IPS-15b (cell line): Measurements from ENCODE around the gene RIMOC1.

Experiments
- H3K27me3 ChIP-seq: one replicate; pipeline ENCODE4 v1.6.1; 2013; ENCODE audit warnings: low read length; ENCODE audit not compliant: control insufficient read depth, insufficient read depth
- H3K36me3 ChIP-seq: one replicate; pipeline ENCODE4 v1.6.1; 2013; ENCODE audit warnings: low read length; ENCODE audit not compliant: control insufficient read depth, insufficient read depth
- H3K4me1 ChIP-seq: one replicate; pipeline ENCODE4 v1.6.1; 2013; ENCODE audit warnings: mild to moderate bottlenecking, low read length; ENCODE audit not compliant: control insufficient read depth, insufficient read depth
- H3K4me3 ChIP-seq: one replicate; pipeline ENCODE4 v1.5.1; 2013; ENCODE audit warnings: low read depth, low read length
- H3K9ac ChIP-seq: one replicate; pipeline ENCODE4 v1.6.1; 2013; ENCODE audit warnings: low read depth, mild to moderate bottlenecking, low read length
- H3K9me3 ChIP-seq: one replicate; pipeline ENCODE4 v1.6.1; 2013; ENCODE audit warnings: mild to moderate bottlenecking, low read length; ENCODE audit not compliant: control insufficient read depth, insufficient read depth

The RIMOC1 gene, protein sequence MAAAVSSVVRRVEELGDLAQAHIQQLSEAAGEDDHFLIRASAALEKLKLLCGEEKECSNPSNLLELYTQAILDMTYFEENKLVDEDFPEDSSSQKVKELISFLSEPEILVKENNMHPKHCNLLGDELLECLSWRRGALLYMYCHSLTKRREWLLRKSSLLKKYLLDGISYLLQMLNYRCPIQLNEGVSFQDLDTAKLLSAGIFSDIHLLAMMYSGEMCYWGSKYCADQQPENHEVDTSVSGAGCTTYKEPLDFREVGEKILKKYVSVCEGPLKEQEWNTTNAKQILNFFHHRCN

DNA sequence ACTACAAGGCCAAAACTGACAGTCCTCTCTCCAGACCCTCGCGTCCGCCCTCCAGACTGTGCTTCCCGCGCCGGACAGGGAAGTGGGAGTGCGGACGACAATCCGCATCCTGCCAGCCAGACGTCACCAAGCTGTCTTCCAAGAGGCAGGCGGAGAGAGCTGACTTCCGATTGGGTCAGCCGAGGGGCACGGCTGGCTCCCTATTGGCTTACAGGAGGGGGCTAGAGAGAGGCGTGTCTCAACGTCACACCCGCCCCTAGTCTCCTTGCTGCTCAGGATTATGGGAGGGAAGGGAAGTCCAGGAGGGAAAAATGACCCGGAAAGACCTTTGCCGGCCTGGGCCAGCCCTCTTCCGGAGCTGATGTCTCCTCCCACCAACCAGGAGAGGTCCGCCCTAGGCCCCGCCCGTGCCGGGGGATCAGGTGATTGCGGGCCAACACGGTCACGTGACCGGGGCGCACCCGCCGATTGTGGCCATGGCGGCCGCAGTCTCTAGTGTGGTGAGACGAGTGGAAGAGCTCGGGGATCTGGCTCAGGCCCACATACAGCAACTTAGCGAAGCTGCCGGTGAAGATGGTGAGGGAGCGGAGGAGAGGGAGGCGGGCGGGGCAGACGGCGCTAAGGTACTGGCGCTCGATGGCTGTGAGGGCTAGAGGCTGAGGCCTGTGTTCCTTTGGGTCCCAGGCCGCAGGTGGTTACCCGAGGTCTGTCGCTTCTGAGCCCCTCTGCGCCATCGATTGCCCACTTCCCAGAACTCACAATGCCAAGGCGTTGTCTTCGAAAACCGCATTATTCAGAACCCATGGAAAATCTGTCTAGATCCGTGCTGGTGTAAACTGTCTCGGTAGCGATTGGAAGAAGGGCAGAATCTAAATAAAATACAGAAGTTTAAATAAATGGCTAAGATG is at the start of gene RIMOC1:
Gene RIMOC1 (plus strand): TSS at position 453 of the 908 bp plus-strand sequence. CDS start 24 bp downstream, at position 477.
- H3K36me3 ChIP-seq, result no peaks in the 10 kb centered on the region
- no peaks in the 10 kb centered on the region for H3K4me1 ChIP-seq
- H3K9ac ChIP-seq, result peak within 1 kb of the TSS; percentile 82
- H3K4me3 ChIP-seq, result peak within 1 kb of the TSS; percentile 98
- H3K27me3 ChIP-seq, result no peaks in the 10 kb centered on the region
- no peaks in the 10 kb centered on the region for H3K9me3 ChIP-seq

DNA sequence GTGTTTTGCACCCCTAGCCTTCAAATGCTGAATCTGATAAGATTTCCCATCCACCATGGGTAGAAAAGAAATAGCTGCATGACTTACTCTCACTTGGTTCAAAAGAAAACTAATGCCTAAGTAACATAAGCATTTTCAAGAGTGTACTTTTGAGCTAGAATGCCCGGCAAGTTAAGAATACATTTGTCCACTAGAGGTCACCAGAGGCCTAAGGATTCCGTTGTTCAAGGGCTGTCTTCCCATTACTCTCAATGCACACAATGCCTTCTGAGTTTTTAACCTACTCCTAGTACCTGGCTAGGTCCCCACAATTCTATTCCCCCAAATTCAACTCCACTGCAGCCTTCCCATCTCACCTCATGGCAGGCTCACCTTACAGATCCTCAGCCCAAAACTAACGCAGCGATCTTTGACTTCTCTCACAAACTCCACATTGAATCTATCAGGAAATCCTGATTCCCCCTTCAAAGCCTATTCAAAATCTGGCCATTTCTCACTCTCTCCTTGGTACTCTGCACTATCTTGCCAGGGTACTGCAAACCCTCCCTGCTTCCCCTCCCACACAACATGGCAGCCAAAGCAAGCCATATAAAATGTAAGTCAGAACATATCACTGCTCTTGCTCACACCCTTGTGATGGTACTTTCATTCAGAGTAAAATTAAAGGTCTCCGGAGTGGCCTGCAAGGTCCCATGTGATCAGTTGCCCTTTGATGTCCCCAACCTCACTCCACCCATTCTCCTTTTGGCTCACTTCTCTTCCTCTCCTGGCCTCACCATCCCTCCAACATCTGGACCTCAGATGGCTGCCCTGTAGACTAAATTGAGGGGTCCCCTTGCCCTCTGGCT is 47.3 kb upstream of the RIMOC1 start:
- Histone ChIP-seq H3K4me3 (no peak overlapping the region), H3K4me1 (no peaks in the 10 kb centered on the region), H3K36me3 (peaks cover 4% of the 10 kb centered on the region), H3K9ac (no peak overlapping the region), H3K27me3 (no peaks in the 10 kb centered on the region), H3K9me3 (no peaks in the 10 kb centered on the region)

GRCh38 chr5:41857989-41858388 is 46.2 kb upstream of the RIMOC1 start:
- Histone ChIP-seq H3K4me1 (no peaks in the 10 kb centered on the region), H3K4me3 (no peak overlapping the region), H3K9me3 (no peaks in the 10 kb centered on the region), H3K27me3 (no peaks in the 10 kb centered on the region), H3K36me3 (no peaks in the 10 kb centered on the region), H3K9ac (no peak overlapping the region)

GRCh38 chr5:41858890-41859289 is 45.3 kb upstream of the RIMOC1 start:
- Histone ChIP-seq H3K36me3 (no peaks in the 10 kb centered on the region), H3K9ac (no peak overlapping the region), H3K4me3 (no peak overlapping the region), H3K27me3 (no peaks in the 10 kb centered on the region), H3K9me3 (no peaks in the 10 kb centered on the region), H3K4me1 (no peaks in the 10 kb centered on the region)

GRCh38 chr5:41863871-41864486 is 40.2 kb upstream of the RIMOC1 start:
- no peaks in the 10 kb centered on the region for H3K4me1 ChIP-seq
- no peak overlapping the region for H3K4me3 ChIP-seq
- H3K36me3 ChIP-seq, result no peaks in the 10 kb centered on the region
- no peak overlapping the region for H3K9ac ChIP-seq
- peaks cover 4% of the 10 kb centered on the region for H3K27me3 ChIP-seq
- no peaks in the 10 kb centered on the region for H3K9me3 ChIP-seq

GRCh38 chr5:41869151-41869723 is 34.9 kb upstream of the RIMOC1 start:
- Histone ChIP-seq H3K9ac (peak overlapping the region; percentile 96), H3K4me3 (peak overlapping the region; percentile 91), H3K4me1 (peaks cover 4% of the 10 kb centered on the region), H3K27me3 (peaks cover 24% of the 10 kb centered on the region), H3K9me3 (no peaks in the 10 kb centered on the region), H3K36me3 (no peaks in the 10 kb centered on the region)

DNA sequence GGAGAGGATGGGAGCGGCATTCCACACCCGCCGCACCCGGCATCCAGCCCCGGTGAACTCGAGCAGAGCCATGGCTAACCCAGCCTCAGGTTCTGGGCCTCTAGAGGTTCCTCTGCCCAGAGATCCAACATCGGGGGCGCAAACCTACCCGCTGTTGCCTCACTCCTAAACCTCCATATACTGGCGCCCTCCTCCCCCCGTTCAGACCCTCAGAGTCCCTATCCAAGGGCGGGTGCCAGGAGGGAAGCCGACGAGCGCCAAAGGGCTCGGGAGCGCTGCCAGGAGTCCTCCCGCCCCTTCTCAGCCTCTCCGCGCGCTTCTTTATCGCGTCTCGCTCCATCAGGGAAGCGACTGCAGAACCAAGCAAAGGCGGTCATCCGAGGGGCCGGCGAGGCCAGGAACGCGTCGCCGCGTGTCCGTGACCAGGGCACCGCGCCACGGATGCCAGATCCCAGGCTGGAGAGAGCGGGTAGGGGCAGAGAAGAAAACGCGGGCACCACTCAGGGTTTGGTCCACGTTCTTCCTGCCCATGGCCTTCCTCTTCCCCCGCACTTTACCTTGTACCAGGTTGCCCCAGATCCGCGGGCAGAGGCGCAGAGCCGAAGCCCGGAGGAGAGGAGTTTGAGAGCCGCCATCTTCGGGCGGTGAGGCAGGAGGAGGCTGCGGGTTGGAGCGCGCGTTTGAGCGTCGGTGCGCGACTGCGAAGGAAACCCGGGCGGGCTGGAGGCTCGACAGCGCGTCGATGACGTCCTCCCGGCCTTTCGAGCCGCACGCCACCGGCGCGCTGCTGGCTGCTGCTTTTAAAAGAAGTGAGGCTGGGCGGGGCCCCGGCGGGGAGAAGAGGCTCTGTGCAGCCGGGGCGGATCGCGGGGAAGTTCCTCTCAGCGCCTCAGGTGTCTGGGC is 34.2 kb upstream of the RIMOC1 start, which contains the start of gene OXCT1:
Gene OXCT1 (minus strand): TSS at position 702 of the 903 bp plus-strand sequence. CDS start 67 bp downstream, at position 635.
- Histone ChIP-seq H3K9me3 (no peaks in the 10 kb centered on the region), H3K9ac (peak within 1 kb of the TSS; percentile 96), H3K4me3 (peak within 1 kb of the TSS; percentile 91), H3K27me3 (peaks cover 24% of the 10 kb centered on the region), H3K4me1 (peaks cover 4% of the 10 kb centered on the region), H3K36me3 (no peaks in the 10 kb centered on the region)

DNA sequence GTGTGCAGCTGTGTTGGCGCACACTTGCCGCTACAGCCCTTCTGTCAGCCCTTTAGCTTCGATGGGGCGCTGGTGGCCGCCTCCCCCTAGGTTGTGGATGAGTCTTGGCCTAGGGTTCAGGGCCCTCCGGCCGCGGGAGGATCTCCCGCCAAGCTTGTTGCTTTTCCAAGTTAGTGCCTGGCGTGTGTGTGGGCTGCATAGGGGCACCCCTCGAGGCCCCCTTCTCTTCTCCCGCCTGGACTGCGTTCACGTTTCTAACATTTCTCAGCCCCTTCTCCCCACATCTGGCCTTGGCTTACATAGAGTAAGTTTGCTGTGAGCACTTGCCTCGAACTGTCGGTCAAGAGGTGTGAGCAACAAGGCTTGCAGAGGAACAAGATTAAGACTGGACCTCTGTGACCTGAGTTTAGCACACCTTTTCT is 33.5 kb upstream of the RIMOC1 start:
- H3K9me3 ChIP-seq, result no peaks in the 10 kb centered on the region
- H3K4me3 ChIP-seq, result peak overlapping the region; percentile 91
- H3K36me3 ChIP-seq, result no peaks in the 10 kb centered on the region
- peaks cover 4% of the 10 kb centered on the region for H3K4me1 ChIP-seq
- H3K9ac ChIP-seq, result no peak overlapping the region
- H3K27me3 ChIP-seq, result peaks cover 24% of the 10 kb centered on the region

DNA sequence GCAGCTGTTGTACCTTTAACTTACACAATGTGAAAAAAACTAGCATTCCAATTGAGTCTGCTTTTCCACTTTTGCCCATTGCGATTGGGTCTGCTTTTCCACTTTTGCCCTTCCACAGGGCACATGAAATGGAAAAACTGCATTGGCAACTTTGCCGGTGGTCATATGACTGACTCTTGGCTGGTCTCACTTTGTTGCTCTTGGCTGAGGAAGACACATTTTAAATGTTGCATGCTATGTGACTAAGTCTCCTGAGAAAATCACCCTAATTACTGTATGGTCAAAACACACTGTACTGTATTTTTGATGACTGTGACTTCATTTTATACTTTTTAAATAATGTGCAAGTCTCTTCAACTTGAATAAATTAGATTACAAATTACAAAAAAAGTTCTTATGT is 32.3 kb upstream of the RIMOC1 start:
- Histone ChIP-seq H3K9ac (no peak overlapping the region), H3K36me3 (no peaks in the 10 kb centered on the region), H3K4me1 (peaks cover 4% of the 10 kb centered on the region), H3K9me3 (no peaks in the 10 kb centered on the region), H3K4me3 (no peak overlapping the region), H3K27me3 (peaks cover 24% of the 10 kb centered on the region)

- H3K4me1 ChIP-seq, result peaks cover 4% of the 10 kb centered on the region
These were observed 29.6 kb upstream of the RIMOC1 start for GRCh38 chr5:41874512-41875060.

More at GRCh38 chr5:41874512-41875060, 29.6 kb upstream of the RIMOC1 start:
- Histone ChIP-seq H3K9ac (no peak overlapping the region), H3K27me3 (peaks cover 15% of the 10 kb centered on the region), H3K4me3 (no peak overlapping the region), H3K36me3 (no peaks in the 10 kb centered on the region), H3K9me3 (no peaks in the 10 kb centered on the region)
